HG03460 (cell line): ENCODE data around the gene TRAM2.
A peak's percentile ranks its signal among the peaks of the same experiment; 100 is the strongest.

Experiments used
- ATAC-seq: cut with Tn5 transposase; IDR thresholded peaks from one replicate; pipeline ENCODE4 v1.9.1; 2021; ENCODE audit not compliant: unreplicated experiment

The TRAM2 gene

DNA sequence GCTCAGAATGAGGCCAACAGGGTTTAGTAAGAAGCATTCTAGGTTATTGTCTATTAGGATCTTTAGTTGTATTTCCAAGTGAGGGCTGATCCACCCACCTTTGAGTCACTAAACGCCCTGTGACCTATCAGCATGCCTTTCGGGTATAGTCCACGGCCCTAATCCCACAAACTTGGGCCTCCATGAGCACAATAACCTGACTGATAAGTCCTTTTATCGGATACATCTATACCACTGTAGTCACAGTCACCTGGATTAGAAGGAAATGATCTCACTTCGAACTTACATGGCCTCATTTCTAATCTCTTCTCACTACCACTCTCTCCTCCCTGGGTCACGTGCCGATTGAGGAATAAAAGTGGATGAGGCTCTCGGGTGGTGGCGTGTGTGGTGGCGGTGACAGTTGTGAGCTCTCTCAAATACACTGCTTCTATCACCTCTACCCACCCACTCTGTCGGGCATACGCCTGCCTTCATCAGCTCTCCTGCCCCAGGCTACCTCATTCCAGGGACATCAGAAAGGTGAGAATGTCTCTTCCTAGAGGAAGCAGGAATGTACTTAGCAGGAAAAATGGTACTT is 65.2 kb downstream of the TRAM2 start:
- no peak for ATAC-seq

- no peak for ATAC-seq
Measured at GRCh38 chr6:52511163-52511562, 65.7 kb downstream of the TRAM2 start.

DNA sequence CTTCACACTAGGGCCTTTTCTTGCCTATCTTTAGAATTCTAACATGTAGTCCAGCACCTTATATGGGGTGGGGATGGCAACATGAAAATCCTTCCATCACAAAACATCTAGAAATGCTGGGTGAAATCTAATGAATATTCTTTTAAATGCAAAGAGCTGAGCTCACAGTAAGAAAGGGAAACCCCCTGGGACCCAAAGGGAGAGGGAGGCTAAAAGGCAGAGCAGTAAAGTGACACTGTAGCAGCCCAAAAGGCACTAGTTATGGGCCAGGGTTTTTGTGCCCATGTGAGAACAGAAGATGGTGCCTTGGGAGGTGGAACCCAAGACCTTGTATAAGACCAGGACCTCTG is 66.7 kb downstream of the TRAM2 start:
- no peak for ATAC-seq

DNA sequence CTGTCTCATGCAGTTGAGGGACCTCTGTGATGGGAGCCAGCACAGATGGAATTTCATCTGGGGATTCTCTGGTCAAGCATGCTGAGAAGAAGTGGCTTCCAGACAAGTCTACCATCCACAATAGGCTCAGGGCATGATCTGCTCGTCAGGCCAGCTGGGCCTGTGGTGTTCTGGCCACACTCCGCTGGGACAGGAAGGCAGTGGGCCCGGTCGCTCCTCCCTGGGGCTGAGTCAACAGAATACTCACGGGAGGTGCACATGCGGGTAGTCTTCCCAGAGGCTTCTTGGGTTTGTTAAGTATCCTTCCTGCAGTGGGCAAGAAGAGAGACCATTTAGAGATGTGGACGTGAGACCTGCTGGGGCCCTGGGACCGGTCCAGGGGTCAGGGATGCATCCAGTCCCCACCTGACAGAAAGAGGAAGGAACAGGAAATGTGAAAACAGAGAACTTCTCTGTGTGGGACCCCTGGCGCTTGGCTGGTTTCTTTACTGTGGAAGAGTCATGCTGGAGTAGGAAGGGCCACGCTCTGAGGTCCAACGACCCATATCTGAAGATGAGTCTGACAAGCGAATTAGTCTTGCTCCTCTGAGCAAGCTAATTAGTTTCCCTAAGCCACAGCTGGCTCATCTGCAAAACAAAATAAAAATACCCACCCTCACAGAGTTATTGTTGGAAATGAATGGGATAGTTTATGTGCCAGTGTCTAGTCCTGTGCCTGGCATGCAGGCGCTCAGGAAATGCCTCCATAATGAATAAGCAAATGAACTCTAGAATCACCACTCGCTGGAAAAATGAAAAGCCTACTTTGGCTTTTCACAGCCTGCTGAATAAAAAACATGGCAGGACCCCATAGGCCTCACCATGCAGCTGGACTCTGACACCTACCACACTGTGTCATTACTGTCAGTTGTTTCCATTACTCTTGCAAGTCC is 67.3 kb downstream of the TRAM2 start:
- ATAC-seq: no peak

GRCh38 chr6:52508261-52508739 is 68.6 kb downstream of the TRAM2 start:
- ATAC-seq: no peak

DNA sequence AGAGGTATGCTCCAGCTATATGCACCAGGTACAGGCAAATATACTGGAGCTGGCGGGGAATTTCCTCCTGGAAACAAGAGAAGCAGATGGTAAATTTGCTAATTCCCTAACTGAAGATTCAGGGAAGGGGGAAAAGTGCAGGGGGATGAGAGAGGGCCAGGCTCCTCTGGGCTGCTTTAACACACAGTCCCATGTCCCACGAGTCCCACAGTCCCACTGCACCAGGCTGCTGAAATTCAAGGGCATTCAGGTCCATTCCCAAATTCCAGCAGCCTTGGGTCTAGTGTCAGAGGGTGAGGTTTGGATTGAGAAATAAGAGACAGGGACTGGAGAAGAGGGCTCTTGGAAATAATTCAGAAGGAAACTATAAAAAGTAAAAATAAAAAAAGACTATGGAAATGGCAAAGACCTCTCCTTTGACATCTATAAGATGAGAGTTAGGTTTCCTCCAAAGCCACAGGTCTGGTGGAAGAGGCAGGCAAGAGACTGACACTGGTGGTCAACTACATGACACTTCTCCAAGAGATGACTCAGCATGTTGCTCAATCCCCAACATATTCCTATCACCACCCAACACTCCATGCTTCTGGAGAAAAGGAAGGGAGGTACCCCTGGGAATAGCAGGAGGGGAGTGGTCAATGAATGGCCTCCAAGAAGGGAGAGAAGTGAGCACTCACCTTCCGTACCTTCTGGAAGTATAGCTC is 69.2 kb downstream of the TRAM2 start:
- ATAC-seq: no peak

- ATAC-seq: no peak
Measured at GRCh38 chr6:52506476-52506875, 70.4 kb downstream of the TRAM2 start.

DNA sequence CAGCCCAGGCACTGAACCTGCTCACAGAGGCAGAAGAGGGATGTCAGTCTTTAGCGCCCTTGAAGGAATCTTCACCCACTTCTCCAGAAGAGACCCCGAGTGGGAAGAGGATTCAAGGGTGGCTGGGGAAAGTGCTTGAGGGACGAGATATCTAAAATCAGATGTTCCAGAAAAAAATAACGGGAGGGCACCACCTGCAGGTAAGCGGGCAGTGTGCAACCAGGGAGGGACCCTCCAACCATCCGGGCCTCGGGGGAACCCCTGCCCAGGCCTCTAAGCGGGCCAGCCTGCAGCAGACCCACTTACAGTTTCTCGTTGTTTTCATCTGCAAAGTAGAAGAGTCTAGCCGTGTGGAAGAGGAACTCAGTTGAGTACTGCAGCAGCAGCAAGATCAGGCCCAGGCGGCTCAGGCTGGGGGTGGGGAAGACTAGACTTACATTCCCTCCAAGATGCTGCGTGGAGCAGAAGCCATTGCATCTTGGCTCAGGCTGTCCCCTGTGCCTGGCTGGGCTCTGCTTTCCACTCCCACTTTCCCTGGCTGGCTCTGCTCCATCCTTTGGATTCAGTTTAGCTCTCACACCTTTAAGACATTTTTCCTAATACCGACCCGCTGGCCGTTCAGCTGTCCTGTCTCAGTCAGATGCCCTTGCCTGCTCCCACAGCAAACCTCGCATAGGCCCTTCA is 71.0 kb downstream of the TRAM2 start:
- no peak for ATAC-seq

GRCh38 chr6:52504782-52505136 is 72.1 kb downstream of the TRAM2 start:
- ATAC-seq: no peak

DNA sequence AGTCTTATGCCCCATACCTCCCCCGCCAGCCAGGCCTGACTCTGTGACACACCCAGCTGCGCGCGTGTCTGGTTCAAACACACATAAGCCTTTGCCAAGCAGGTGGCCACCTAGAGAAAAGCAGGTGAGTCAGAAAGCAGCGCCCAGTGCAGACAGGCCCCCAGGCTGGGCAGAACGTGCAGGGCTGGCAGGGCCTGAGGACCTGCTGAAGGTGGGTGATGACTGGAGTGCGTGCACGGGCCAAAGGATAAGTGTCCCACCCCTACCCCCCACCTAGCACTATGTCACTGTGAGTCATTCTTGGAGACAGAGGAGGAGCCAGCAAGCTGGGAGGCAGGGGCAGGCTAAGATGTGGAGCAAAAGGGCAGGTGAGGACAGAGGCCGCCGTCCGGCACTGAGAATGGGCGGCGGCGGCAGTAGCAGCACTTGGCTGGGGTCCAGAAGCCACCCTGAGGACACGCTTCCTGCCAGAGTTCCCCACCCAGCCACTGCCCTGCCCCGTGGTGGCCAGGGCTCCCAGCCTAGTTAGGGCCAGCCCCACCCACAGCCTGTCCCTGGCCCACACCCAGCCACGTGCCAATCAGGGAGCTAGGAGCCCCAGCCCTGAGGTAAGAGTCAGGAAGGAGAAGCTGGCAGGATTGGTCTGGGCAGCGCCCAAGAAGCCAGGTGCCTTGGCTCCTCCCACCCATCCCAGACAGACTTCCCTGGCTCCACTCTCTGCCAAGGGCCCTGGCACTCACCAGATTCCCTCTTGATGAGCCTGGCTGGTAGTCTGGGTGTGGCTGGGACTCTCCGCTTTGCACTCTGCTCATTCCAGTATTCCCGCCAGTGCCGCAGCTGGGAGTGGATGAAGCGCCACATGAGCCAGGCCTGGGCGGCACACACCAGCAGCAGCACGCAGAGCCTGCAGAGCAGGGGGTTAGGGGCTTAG is 72.7 kb downstream of the TRAM2 start:
- no peak for ATAC-seq

GRCh38 chr6:52503323-52503747 is 73.5 kb downstream of the TRAM2 start:
- ATAC-seq: no peak

DNA sequence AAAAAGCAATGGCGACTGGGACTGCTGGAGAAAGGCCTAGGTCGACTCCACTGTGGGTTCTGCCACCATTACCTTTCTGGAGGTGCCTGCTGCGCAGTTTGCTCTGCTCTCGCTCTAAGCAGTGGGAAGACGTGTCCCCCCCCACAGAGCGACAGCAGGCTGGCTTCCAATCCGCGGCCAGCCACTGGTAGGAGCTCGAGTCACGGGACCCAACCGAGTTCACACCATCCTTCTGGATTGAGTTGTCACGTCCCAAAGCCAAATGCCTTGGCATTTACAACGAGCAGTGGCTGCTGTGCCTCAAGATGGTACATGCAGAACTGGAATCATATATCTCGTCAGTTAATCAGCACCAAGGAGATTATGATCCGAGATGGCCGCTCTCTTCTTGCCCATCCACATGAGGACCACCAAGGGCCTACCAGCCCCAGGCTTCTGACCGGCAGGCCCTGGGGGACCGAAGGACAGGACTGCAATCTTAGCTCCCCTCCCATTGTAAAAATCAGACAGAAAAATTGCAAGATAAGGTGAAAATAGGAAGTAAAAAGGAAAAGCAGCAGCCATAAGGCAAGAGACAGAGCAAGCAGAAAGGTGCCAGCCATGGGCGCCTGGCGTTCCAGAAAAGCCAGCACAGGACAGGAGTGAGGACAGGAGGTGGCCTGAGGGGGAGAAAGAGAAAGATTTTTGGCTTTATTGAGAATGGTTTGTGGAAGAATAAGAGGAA is 74.4 kb downstream of the TRAM2 start:
- no peak for ATAC-seq

GRCh38 chr6:52500238-52501129 is 76.4 kb downstream of the TRAM2 start:
- no peak for ATAC-seq

GRCh38 chr6:52499681-52500236 is 77.1 kb downstream of the TRAM2 start:
- ATAC-seq: no peak

GRCh38 chr6:52499026-52499425 is 77.8 kb downstream of the TRAM2 start:
- no peak for ATAC-seq

DNA sequence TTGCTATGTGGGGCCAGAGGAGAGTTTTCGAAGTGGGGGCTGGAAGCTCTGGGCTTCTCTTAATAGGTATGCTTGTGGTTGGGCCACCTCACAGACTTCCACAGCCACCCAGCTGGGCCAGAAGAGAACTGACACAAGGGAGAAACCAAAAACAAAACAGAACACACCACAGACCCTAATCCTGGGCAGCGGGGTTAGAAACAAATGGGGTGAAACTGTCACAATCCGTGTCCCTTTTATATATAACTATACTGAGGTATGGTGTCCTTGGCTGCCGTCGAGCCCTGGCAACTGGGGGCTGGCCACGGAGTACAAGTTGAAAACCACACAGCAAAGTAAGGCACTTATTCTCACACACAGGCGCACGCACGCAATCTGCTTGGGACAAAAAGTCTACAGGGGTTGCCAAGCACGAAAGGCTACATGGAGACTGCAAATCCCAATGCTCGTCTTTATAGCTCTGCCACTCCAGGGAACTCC is 78.3 kb downstream of the TRAM2 start:
- ATAC-seq: peak; percentile 47

DNA sequence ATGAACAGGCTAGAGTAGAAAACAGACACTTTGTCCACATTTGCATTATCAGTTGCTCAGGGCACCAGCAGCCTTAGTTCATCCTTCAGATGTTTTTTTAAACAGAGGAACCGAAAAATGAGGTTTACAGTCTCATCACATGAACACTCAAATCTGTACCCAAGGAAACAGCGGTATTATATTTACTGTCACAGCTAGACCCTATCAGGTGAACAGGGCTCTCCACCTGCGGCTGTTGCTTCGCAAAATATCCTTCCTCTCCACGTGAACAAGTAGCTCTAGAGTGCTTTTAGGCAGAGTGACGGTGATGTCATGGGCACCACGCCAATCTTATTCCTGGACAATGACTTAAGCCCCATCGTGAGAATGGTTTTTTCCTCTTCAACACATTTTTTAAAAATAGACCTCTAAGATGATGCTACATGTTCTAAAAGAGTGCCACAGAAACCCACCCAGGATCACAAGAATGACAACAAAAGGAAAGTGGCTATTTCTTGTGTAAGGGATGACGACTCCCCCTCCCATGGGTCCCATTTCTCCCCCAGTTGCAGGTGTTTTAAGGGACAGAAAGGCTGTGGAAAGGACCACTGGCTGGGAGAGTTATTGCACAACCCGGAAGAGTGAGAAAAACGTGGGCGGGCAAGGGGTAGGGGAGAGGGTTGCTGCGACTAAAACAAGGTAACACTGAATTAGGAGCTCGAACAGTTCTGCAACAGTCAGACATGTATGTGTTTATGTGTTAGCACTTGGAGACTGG is 79.0 kb downstream of the TRAM2 start:
- ATAC-seq: peak; percentile 78
